Adrenal gland (tissue), 12 donors: Measurements from ENCODE around the gene HIBADH. TPM values are rescaled to one million over a fixed set of nuclear protein-coding genes. Genes with fewer than 3 reads are reported as not detected.
A peak's percentile ranks its signal among the peaks of the same experiment; 100 is the strongest.

Experiments used
- DNase-seq, 7 donors: peaks; one replicate each; pipeline ENCODE4 v3.0.0-alpha.2; 2019 to 2020
- H3K27ac ChIP-seq, 5 donors: fragments of 200-600 bp; sonication (generic) in 4 of 5; 1 replicate in 3 of 5; 2 replicates in 2 of 5; pipeline versions ENCODE4 v1.5.1 to v1.8.0; 2016 to 2020; ENCODE audit warnings: mild to moderate bottlenecking in 1 of 5
- H3K27me3 ChIP-seq: fragments of 200-600 bp; 2 replicates; pipeline ENCODE4 v1.8.0; 2021
- H3K36me3 ChIP-seq, 2 donors: fragments of 200-600 bp; replicated peaks in 1 of 2; 1 replicate in 1 of 2; 2 replicates in 1 of 2; pipeline versions ENCODE4 v1.5.1 to v1.8.0; 2018 to 2022
- H3K4me1 ChIP-seq, 2 donors: fragments of 200-600 bp; replicated peaks in 1 of 2; 1 replicate in 1 of 2; 2 replicates in 1 of 2; pipeline versions ENCODE4 v1.5.1 to v1.8.0; 2018 to 2021
- H3K4me3 ChIP-seq, 4 donors: fragments of 200-600 bp; sonication (generic) in 3 of 4; one replicate each; pipeline ENCODE4 v1.5.1; 2016 to 2018
- H3K9me3 ChIP-seq, 3 donors: fragments of 200-600 bp; sonication (generic) in 1 of 3; replicated peaks in 1 of 3; 1 replicate in 2 of 3; 2 replicates in 1 of 3; pipeline versions ENCODE4 v1.5.1 to v1.8.0; 2016 to 2021
- CTCF ChIP-seq, 6 experiments: fragments of 450-650 bp in 4 of 6; fragments of 200-600 bp in 2 of 6; sonication (generic) in 1 of 6; IDR thresholded peaks; 1 replicate in 5 of 6; 2 replicates in 1 of 6; pipeline versions ENCODE4 v1.5.1 to v1.8.0; 2016 to 2021; ENCODE audit warnings: antibody characterized with exemption in 6 of 6, mild to moderate bottlenecking in 2 of 6, moderate library complexity in 1 of 6
- POLR2A ChIP-seq, 2 donors: fragments of 450-650 bp; IDR thresholded peaks; one replicate each; pipeline ENCODE4 v1.6.1; 2017; ENCODE audit warnings: antibody characterized with exemption in 2 of 2, mild to moderate bottlenecking in 2 of 2, moderate library complexity in 1 of 2
- WGBS, 4 donors: extraction: QIAGEN DNeasy Blood & Tissue Kit in 2 of 4; methylation state at CpG; one replicate each; pipeline versions ENCODE4 v1.1.5 to v1.1.7; 2013 to 2017; 5-methylcytosine and 5-hydroxymethylcytosine counted together
- intact Hi-C, 2 donors: fragments of 100-400 bp; cut with DNase I; formaldehyde crosslinking; loops; one replicate each; pipeline versions ENCODE4 v1.14.1 to v1.15.0; 2022 to 2023
- polyA plus RNA-seq, 3 donors: library from polyadenylated mRNA; stranded (reverse); fragments of 200-250 nt in 2 of 3; fragments of 350-450 nt in 1 of 3; fragmentation: Illumina TruSeq in 1 of 3; extraction: RNeasy Lipid Tissue Mini Kit (QIAGEN cat#74804) in 1 of 3; gene quantifications; one replicate each; pipeline ENCODE4 v1.2.3, GENCODE V29; 2013 to 2014
- total RNA-seq, 9 donors: library from RNA; depleted of rRNA in 4 of 9; stranded (reverse); fragments of >200 nt in 4 of 9; fragments of 120-200 nt in 1 of 9; fragmentation: NEBNext Ultra II Directional in 1 of 9; extraction: Animal tissue kit (Norgen Biotek cat#: 25700) in 1 of 9; gene quantifications; one replicate each; pipeline versions ENCODE4 v1.1.0 to v1.2.4, GENCODE V29; 2013 to 2023
- donor health status: healthy with polysubstance abuse.
- donor health status: Bipolar disorder and iron deficiency.
- donor health status: DM: yes; HTN: yes; CAD: no.
- donor health status: DM: no; HTN: no; CAD: no.
- donor health status: DM: no; HTN: no; CAD: no.
- donor health status: DM: yes; HTN: yes; CAD: no.

The HIBADH gene
- total and polyA plus RNA-seq, 12 donors: 42.9 to 227 (median 130) TPM

DNA sequence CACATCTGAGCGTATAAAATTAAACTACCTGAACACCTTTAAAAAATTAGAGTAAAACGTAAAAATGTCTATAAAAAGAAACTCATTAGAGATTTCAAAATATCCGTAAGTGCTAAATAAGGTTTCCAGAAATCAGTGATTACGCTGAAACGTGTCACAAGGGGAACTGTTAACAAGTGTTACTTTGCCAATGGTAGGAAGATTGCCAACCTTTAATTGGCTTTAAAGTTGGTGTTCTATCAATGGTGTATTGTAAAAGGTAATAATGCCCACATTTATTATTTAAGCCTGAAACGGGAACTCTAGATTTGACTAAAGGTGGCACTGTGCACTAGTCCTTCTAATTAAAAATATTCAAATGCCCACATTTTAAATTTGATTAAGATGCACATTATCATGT is 37.8 kb upstream of the HIBADH start:
- intact Hi-C loops: no loop called here
- Histone ChIP-seq H3K4me1 (peaks cover 0 to 10% of the 10 kb centered on the region in 2 donors), H3K27ac (no peak overlapping the region), H3K9me3 (no peaks in the 10 kb centered on the region), H3K27me3 (no peaks in the 10 kb centered on the region), H3K36me3 (no peaks in the 10 kb centered on the region), H3K4me3 (no peak overlapping the region)
- 86 to 92% (median 88%) methylated on average over 6 of the region's 6 CpGs for WGBS, 4 donors
- no peak for DNase-seq
- no peak for TF ChIP-seq POLR2A (IDR thresholded peaks at IDR 0.05)
- no peak for TF ChIP-seq CTCF (IDR thresholded peaks at IDR 0.05)

- no peak for TF ChIP-seq CTCF (IDR thresholded peaks at IDR 0.05)
- no peak for DNase-seq
- 87 to 98% (median 96%) methylated on average over 2 of the region's 2 CpGs for WGBS, 4 donors
Observed at GRCh38 chr7:27699751-27700150, 37.1 kb upstream of the HIBADH start.

GRCh38 chr7:27697861-27698430 is 35.3 kb upstream of the HIBADH start:
- H3K27ac ChIP-seq: peak overlapping the region in 1 of 5 donors; percentile 57
- H3K4me1 ChIP-seq: peaks cover 6 to 21% of the 10 kb centered on the region in 2 donors
- intact Hi-C loops: no loop called here
- peak in 6 of 7 donors; percentile 31 to 74 (median 50) for DNase-seq
- H3K36me3 ChIP-seq: no peaks in the 10 kb centered on the region
- H3K27me3 ChIP-seq: no peaks in the 10 kb centered on the region
- H3K9me3 ChIP-seq: no peaks in the 10 kb centered on the region
- WGBS, 4 donors: 53 to 67% (median 61%) methylated on average over 3 of the region's 3 CpGs
- H3K4me3 ChIP-seq: no peak overlapping the region
- TF ChIP-seq POLR2A (IDR thresholded peaks at IDR 0.05) (no peak), CTCF (IDR thresholded peaks at IDR 0.05) (no peak)

More at GRCh38 chr7:27699751-27700150, 37.1 kb upstream of the HIBADH start:
- Histone ChIP-seq H3K36me3 (no peaks in the 10 kb centered on the region), H3K27ac (no peak overlapping the region), H3K9me3 (no peaks in the 10 kb centered on the region), H3K27me3 (no peaks in the 10 kb centered on the region), H3K4me1 (peaks cover 0 to 10% of the 10 kb centered on the region in 2 donors), H3K4me3 (no peak overlapping the region)
- intact Hi-C loops: no loop called here

GRCh38 chr7:27695096-27695495 is 32.4 kb upstream of the HIBADH start:
- Histone ChIP-seq H3K36me3 (no peaks in the 10 kb centered on the region), H3K4me1 (peaks cover 6 to 21% of the 10 kb centered on the region in 2 donors), H3K9me3 (no peaks in the 10 kb centered on the region), H3K4me3 (no peak overlapping the region), H3K27me3 (no peaks in the 10 kb centered on the region), H3K27ac (no peak overlapping the region)
- TF ChIP-seq CTCF (IDR thresholded peaks at IDR 0.05): no peak
- TF ChIP-seq POLR2A (IDR thresholded peaks at IDR 0.05): no peak
- intact Hi-C loops: no loop called here
- no peak for DNase-seq
- WGBS, 4 donors: 87 to 96% (median 91%) methylated on average over 4 of the region's 4 CpGs
